Sciatic nerve (tissue), 2 donors: ENCODE data around the gene CHRNE. TPM values are rescaled to one million over a fixed set of nuclear protein-coding genes. Genes with fewer than 3 reads are reported as not detected.
"Not testable (repeated sequence)": the region's sequence is repeated elsewhere in the genome, so short reads cannot be mapped to it uniquely, and the experiment has no call there.

Experiments used
- ATAC-seq: fragments of 200-7000 bp; cut with Tn5 transposase; one replicate; pipeline ENCODE4 v1.9.1; 2020; ENCODE audit warnings: mild to moderate bottlenecking, moderate library complexity
- DNase-seq: peaks from one replicate; pipeline ENCODE4 v3.0.0-alpha.2; 2020; ENCODE audit warnings: low spot score
- intact Hi-C: fragments of 100-400 bp; cut with DNase I; formaldehyde crosslinking; loops from one replicate; pipeline ENCODE4 v1.14.2; 2022
- total RNA-seq: library from RNA; stranded (reverse); fragmentation: NEBNext Ultra II Directional; extraction: Animal tissue kit (Norgen Biotek cat#: 25700); gene quantifications from one replicate; pipeline ENCODE4 v1.2.1, GENCODE V29; 2021
- donor health status: DM: no; HTN: no; CAD: no.
- donor health status: DM: no; HTN: no; CAD: no.

The CHRNE gene
- total RNA-seq, 1 donor from 2014 or later = 2.3 TPM

DNA sequence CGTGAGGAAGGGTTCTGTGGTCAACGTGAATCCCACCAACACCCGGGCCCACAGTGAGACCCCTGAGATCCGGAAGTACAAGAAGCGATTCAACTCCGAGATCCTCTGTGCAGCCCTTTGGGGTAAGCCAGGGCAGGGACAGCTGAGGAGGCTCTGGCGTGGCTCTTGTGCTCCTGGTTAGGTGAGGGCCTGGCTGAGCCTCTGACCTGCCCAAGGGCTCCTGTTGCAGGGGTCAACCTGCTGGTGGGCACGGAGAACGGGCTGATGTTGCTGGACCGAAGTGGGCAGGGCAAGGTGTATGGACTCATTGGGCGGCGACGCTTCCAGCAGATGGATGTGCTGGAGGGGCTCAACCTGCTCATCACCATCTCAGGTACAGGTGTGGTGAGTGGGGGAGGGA lies 7.8 kb downstream of the CHRNE start:
- ATAC-seq = no peak
- no peak for DNase-seq
- intact Hi-C loops = no loop called here

DNA sequence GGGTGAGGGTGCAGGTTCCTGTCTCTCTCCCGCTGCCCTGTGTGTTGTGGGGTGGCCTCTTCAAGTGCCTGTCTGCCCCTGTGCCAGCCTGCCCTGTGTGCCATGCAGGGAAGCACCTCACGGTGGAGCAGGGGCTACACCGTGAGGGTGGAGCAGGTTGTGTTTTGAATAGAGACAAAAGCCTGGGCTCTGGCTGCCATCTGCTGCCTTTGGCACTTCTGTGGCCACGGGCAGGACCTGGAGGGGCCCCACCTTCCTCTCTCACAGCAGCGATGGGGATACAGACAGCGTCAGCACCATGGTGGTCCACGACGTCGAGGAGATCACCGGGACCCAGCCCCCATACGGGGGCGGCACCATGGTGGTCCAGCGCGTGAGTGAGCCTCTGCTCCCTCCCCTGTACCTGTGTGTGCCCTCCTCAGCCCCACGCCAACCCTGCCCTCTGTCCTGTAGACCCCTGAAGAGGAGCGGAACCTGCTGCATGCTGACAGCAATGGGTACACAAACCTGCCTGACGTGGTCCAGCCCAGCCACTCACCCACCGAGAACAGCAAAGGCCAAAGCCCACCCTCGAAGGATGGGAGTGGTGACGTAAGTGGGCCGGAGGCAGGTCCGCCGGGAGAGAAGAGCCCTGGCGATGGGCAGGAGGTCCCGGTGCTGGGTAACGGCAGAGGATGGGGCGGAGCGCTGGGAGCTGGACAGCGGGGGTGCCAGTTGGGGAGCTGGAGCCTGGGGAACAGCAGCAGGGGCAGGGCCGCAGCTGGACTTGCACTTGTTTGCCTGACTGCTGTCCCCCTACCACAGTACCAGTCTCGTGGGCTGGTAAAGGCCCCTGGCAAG lies 9.0 kb downstream of the CHRNE start:
- no peak for ATAC-seq
- intact Hi-C loops = loop anchor here (5.0 kb wide), 1 partner anchor 107 kb away; the partner anchor contains the start of genes GLTPD2 and VMO1
- no peak for DNase-seq

DNA sequence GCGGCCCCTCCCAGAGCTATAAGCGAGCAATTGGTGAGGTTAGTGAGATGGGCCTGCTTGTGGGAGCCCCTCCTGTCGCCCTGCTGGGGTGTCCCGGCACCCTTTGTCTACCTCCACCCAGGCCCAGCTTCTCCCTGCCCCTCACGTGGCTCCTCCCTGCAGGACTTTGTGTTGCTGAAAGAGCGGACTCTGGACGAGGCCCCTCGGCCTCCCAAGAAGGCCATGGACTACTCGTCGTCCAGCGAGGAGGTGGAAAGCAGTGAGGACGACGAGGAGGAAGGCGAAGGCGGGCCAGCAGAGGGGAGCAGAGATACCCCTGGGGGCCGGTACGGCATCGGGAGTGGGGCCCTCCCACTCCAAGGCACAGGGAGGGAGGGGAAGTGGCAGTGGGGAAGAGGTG lies 9.6 kb downstream of the CHRNE start:
- intact Hi-C loops = loop anchor here (5.0 kb wide), 1 partner anchor 106 kb away; the partner anchor contains the start of genes GLTPD2 and VMO1
- no peak for DNase-seq
- no peak for ATAC-seq

DNA sequence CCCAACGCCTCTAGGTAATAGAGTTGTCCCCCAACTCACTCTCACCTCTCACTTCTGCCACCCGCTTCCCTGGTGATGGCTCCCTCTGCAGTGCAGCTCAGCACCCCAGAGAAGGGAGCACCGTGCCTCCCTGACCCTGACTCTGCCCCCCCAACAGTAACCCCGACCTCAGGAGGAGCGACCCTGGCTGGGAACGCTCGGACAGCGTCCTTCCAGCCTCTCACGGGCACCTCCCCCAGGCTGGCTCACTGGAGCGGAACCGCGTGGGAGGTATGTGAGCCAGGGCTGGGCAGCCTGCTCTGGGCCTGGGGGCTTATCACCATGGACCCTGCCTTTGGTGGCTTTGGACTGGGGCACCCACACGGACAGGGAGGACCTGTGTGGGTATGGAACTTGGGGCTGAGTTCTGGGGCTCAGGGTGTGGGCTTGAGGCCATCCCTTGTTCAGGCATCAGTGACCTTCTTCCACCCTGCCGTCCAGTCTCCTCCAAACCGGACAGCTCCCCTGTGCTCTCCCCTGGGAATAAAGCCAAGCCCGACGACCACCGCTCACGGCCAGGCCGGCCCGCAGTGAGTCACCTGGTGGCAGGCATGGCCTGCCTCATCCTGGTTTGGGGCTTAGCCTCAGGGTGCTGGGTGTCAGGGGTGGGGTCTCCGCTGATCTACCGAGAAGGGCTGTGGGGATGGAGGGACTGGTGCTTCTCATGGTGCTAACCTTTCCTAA lies 10.2 kb downstream of the CHRNE start:
- no peak for ATAC-seq
- intact Hi-C loops = loop anchor here (5.0 kb wide), 1 partner anchor 105 kb away; the partner anchor contains the start of genes GLTPD2 and VMO1
- DNase-seq = no peak

DNA sequence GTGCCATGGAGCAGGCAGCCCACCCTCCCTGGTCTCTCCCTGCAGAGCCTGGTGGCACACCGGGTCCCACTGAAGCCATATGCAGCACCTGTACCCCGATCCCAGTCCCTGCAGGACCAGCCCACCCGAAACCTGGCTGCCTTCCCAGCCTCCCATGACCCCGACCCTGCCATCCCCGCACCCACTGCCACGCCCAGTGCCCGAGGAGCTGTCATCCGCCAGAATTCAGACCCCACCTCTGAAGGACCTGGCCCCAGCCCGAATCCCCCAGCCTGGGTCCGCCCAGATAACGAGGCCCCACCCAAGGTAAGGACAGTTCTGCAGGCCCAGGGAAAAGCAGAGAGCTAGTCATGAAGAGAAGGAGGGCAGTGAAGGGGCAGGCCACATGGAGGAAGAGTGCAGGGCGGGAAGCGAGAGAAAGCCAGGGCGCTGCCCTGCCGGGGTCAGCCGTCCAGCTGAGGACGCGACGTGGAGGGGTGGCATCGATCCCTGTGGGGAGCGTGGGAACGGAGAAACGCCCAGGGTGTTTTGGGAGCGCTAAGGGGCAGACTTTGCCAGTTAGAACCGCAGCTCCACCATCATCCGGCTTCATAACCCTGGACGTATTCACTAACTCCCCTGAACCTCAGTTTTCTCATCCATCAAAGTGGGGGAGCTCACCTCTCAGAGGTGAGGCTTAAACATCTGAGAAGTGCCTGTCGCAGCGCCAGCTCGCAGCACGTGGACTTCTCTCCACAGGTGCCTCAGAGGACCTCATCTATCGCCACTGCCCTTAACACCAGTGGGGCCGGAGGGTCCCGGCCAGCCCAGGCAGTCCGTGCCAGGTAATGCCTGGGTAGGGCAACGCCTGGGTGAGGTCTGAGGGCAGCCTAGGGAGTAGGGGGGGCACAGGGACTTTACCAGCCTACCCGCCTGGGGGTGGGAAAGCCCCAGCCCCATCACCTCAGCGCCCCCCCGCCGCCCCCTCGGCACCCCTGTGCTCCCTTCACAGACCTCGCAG lies 11.2 kb downstream of the CHRNE start:
- DNase-seq (no peak), ATAC-seq (no peak)
- intact Hi-C loops = loop anchor here (5.0 kb wide), 1 partner anchor 104 kb away; the partner anchor contains the start of genes GLTPD2 and VMO1

DNA sequence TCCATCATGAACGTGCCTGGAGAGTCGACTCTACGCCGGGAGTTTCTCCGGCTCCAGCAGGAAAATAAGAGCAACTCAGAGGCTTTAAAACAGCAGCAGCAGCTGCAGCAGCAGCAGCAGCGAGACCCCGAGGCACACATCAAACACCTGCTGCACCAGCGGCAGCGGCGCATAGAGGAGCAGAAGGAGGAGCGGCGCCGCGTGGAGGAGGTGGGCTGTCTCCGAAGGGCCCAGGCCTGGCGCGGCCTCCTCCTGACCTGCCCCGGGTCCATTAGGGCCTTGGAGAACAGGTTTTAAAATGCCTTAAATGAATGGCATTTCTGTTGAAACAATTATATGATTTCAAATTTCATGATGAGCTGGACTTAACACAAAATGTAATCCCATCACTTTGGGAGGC lies 15.3 kb downstream of the CHRNE start:
- DNase-seq (no peak), ATAC-seq (no peak)
- intact Hi-C loops = loop anchor here (10.0 kb wide), 1 partner anchor 153 kb away; the partner anchor contains the start of genes CXCL16, MED11 and ZMYND15

DNA sequence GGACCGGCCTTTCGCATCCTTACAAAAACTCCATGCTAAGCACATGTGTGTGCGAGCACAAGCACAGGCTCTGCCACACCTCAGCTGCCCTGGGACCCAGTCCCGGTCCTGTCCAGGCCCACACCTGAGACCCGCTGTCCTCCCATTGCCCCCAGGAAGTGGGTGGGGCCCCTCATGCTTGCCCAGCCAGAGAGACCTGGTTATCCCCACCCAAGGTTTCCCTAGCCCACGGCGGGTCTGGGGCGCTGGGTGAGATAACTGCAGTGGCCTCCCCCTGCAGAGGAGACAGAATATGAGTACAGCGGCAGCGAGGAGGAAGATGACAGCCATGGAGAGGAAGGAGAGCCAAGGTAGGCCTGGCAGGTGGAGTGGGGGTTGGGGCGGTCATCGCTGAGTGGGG lies 16.1 kb downstream of the CHRNE start:
- intact Hi-C loops = loop anchor here (10.0 kb wide), 1 partner anchor 152 kb away; the partner anchor contains the start of genes CXCL16, MED11 and ZMYND15
- no peak for DNase-seq
- no peak for ATAC-seq

DNA sequence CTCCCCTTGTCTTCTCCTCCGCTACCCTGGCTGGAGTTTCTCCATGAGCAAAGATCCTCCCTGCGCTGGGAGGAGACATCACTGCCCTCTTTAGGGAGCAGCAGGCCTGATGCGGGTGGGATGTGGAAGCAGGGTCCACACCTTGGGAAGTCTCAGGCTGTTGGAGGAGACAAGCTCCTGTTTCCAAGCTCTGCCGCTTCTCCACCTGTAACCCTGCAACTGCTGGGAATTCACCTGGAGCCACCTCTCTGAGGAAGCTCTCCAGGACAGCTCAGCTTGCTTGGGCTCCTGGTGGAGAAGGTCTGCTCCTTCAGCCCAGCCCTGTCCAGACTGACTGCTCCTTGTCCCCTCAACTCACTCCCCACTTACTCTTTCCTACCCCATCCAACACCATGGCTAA lies 18.4 kb downstream of the CHRNE start:
- DNase-seq (no peak), ATAC-seq (no peak)
- intact Hi-C loops = loop anchor here (5.0 to 10.0 kb wide), 2 partner anchors 37 to 150 kb away; partner anchors contain the start of genes CXCL16, MED11 and ZMYND15

DNA sequence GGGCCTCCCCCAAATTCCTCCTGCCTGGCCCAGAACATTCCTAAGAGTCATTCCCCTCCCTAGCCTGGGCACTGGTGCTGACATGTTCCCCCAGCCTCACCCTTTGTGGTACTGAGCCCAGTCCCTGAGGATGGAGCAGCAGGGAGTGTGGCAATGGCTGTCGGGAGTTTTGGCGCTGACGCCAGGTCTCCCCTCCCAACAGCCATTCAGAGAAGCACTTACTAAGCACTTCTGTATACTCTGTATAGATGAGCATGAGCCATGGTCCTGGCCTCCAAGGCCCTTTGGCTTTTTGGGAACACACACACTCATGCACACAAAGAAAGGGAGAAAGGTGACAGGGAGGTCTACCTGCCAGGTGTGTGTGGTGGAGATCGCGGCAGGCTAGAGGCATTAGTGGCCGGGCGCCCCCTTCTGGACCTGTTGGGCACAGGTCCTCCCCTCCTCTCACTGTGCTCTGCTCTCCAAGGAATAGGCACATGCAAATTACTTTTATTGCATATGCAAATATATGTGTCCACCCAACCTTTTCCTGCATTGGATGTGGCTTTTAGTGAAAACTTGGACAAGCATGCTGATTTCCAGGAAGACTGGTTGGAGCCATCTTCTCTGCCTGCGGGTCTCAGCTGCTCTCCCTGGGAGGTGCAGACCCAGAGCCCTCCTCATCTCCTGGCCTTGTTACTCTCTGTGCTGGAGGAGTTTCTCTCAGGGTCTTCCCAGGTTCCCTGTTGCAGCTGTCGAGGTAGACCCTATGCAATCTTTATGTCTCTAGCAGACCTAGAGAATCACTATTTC lies 20.9 kb downstream of the CHRNE start:
- DNase-seq (peak; percentile 76), ATAC-seq (peak; percentile 62)

DNA sequence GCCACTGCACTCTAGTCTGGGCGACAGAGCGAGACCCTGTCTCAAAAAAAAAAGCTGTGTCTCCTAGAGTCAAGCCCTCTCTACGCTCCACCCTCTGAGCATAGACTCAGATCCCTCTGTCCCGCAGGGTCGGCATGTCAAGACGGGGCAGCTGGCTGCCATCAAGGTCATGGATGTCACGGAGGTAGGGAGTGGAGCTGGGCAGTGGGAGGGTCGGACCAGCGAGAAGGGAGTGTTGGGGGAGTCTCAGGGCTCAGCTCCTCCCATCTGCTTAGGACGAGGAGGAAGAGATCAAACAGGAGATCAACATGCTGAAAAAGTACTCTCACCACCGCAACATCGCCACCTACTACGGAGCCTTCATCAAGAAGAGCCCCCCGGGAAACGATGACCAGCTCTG lies 22.0 kb downstream of the CHRNE start:
- intact Hi-C loops = loop anchor here (5.0 to 10.0 kb wide), 2 partner anchors 34 to 146 kb away; partner anchors contain the start of genes CXCL16, MED11 and ZMYND15
- DNase-seq (no peak), ATAC-seq (no peak)

More for the DNA sequence above, 20.9 kb downstream of the CHRNE start:
- intact Hi-C loops = loop anchor here (5.0 to 10.0 kb wide), 2 partner anchors 35 to 147 kb away; partner anchors contain the start of genes CXCL16, MED11 and ZMYND15

DNA sequence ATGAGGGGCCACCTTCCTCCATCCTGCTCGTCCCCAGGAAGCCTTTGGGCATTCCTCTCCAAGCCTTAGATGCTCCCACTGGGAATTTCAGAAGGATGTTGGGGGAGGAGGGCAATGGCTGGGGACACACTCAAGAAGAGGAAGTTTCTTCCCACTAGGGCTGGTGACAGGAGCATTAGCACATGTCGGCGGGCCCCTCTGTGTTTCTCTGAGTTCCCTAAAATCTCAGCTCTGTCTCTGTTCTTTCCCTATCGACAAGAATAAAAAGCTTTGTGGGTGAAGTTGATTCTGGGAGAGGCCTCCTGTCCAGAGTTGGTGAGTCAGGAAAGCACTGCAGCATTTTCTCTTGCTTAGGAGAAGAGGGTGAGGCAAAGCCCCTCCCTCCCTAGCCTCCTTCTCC lies 23.3 kb downstream of the CHRNE start:
- no peak for DNase-seq
- ATAC-seq = no peak
- intact Hi-C loops = no loop called here

DNA sequence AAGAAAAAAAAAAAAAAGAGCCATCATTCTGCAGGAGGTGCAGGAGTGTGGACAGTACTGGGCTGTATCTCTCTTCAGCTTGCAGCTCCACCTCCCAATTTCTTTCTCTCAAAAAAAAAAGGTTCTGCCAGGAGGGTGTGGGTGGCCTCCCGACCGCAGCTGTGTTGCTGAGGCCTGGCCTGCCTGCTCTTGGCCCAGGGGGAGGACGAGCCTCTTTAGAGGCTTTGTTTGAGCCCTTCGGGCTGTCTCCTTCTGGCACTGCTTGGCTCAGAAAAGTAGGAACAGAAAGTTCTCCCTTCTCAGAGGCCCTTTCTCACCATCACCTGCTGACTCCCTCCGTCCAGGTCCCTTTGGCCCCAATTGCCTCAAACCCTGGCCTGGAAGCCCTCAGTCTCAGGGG lies 25.8 kb downstream of the CHRNE start:
- ATAC-seq = peak; percentile 68
- intact Hi-C loops = no loop called here
- no peak for DNase-seq

DNA sequence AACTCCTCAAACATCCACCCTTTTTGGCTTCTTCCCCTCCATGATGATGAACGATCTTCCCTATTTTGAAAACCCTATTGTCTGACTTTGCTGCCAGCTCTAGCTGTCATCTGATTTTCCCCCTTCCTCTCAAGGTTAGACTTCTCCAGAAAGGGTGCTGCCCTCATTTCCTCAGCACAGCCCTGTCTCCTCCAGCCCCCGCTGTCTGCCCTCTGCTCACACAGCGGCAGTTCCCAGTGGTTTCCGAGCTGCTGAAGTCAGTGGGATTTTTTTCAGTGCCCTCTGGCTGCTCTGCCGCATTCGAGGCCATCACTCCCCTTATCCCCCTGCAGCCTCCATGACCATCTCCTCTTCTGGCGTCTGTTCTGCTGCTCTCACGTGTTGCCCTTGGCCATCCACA lies 30.1 kb downstream of the CHRNE start:
- no peak for DNase-seq
- peak; percentile 38 for ATAC-seq
- intact Hi-C loops = no loop called here

DNA sequence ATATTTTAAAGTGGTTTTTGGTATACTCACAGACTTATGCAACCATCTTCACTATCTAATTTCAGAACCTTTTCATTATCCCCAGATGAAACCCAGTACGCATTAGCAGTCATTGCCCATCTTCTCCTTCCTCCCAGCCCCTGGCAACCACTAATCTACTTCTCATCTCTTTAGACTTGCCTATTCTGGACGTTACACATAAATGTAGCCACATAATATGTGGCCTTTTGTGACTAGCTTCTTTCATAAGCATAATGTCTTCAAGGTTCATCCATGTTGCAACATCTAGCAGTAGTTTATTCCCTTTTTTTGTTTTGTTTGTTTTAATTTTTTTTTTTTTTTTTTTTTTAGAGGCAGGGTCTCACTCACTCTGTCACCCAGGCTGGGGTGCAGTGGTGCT lies 32.0 kb downstream of the CHRNE start:
- ATAC-seq = no peak
- no peak for DNase-seq
- intact Hi-C loops = no loop called here

DNA sequence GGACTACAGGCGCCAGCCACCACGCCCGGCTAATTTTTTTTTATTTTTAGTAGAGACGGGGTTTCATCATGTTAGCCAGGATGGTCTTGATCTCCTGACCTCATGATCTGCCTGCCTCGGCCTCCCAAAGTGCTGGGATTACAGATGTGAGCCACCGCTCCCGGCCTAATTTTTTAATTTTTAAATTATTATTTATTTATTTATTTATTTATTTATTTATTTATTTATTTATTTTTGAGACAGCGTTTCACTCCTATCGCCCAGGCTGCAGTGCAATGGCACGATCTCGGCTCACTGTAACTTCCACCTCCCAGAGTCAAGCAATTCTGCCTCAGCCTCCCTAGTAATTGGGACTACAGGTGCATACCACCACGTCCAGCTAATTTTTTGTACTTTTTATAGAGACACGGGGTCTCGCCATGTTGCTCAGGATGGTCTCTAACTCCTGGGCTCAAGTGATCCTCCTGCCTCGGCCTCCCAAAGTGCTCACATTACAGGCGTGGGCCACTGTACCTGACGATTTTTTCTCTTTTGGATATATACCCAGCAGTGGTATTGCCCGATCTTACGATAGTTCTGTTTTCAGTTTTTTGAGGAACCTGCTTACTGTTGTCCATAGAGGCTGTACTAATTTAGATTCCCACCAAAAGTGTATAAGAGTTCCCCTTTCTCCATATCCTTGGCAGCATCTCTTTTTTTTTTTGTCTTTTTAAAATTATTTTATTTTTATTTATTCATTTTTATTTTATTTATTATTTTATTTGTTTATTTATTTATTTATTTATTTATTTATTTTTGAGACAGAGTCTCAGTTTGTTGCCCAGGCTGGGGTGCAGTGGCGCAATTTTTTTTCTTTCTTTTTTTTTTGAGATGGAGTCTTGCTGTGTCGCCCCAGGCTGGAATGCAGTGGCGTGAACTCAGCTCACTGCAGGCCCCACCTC lies 33.6 kb downstream of the CHRNE start:
- ATAC-seq, DNase-seq, intact Hi-C loops: not testable (repeated sequence)

DNA sequence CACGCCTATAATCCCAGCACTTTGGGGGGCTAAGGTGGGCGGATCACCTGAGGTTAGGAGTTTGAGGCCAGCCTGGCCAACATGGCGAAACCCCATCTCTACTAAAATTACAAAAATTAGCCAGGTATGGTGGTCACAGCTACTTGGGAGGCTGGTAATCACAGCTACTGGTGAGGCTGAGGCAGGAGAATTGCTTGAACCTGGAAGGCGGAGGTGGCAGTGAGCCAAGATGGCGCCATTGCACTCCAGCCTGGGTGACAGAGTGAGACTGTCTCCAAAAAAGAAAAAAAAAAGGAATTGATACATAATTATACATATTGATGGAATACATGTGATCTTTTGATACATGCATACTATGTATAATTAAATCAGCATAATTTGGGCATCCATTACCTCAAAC lies 35.4 kb downstream of the CHRNE start:
- ATAC-seq, intact Hi-C loops, DNase-seq: not testable (repeated sequence)
